B cell (primary cell): ENCODE measurements around the gene MBNL3. TPM values are rescaled to one million over a fixed set of nuclear protein-coding genes. Genes with fewer than 3 reads are reported as not detected.
"Not testable (repeated sequence)": the region's sequence is repeated elsewhere in the genome, so short reads cannot be mapped to it uniquely, and the experiment has no call there.

Source experiments
- ATAC-seq: fragments of 200-7000 bp; cut with Tn5 transposase; one replicate; pipeline ENCODE4 v1.10.0; 2021; ENCODE audit warnings: low read depth, mild to moderate bottlenecking, moderate number of reproducible peaks, moderate library complexity
- CTCF ChIA-PET: fragments of 350-600 bp; sonication (Branson Sonifier 250); formaldehyde crosslinking; loops from one replicate; lab custom pipeline; 2021; ENCODE audit warnings: antibody characterized with exemption, inconsistent platforms; lab: Charles Lee
- POLR2A ChIA-PET: fragments of 350-600 bp; sonication (Branson Sonifier 250); formaldehyde crosslinking; loops from one replicate; lab custom pipeline; 2021; ENCODE audit warnings: antibody characterized with exemption; lab: Charles Lee
- DNase-seq: peaks from one replicate; pipeline ENCODE4 v3.0.0; 2013
- H2AFZ ChIP-seq: 2 replicates; pipeline ENCODE4 v1.6.1; 2012; ENCODE audit warnings: mild to moderate bottlenecking, low read depth, low read length; ENCODE audit not compliant: insufficient read depth, poor library complexity, severe bottlenecking
- H3K27ac ChIP-seq, 2 donors: 1 replicate in 1 of 2; 2 replicates in 1 of 2; pipeline ENCODE4 v1.5.1; 2012 to 2013; ENCODE audit warnings: low read length in 2 of 2, mild to moderate bottlenecking in 2 of 2, moderate library complexity in 1 of 2
- H3K27me3 ChIP-seq, 4 experiments: fragments of 200-600 bp in 1 of 4; sonication (generic) in 1 of 4; replicated peaks in 1 of 4; 1 replicate in 2 of 4; 2 replicates in 2 of 4; pipeline versions ENCODE4 v1.6.1 to v1.7.0; 2013 to 2016; ENCODE audit warnings: low read length in 3 of 4, mild to moderate bottlenecking in 2 of 4, mixed read lengths in 1 of 4, moderate library complexity in 1 of 4; ENCODE audit not compliant: insufficient read depth in 4 of 4, control insufficient read depth in 3 of 4; ENCODE audit errors: control extremely low read depth in 1 of 4
- H3K36me3 ChIP-seq, 2 experiments: replicated peaks in 1 of 2; 1 replicate in 1 of 2; 2 replicates in 1 of 2; pipeline versions ENCODE4 v1.6.1 to v1.7.1; 2013; ENCODE audit warnings: low read length in 1 of 2; ENCODE audit not compliant: insufficient read depth in 2 of 2, control insufficient read depth in 1 of 2; ENCODE audit errors: control extremely low read depth in 1 of 2, extremely low read depth in 1 of 2
- H3K4me1 ChIP-seq, 2 donors: fragments of 200-600 bp in 1 of 2; sonication (generic) in 1 of 2; 1 replicate in 1 of 2; 2 replicates in 1 of 2; pipeline versions ENCODE4 v1.5.1 to v1.6.1; 2013 to 2017; ENCODE audit warnings: low read length in 2 of 2; ENCODE audit not compliant: control insufficient read depth in 2 of 2, insufficient read depth in 2 of 2
- H3K4me2 ChIP-seq: replicated peaks from 2 replicates; pipeline ENCODE3; 2012; ENCODE audit warnings: mild to moderate bottlenecking, low read depth, low read length; ENCODE audit not compliant: poor library complexity, severe bottlenecking
- H3K4me3 ChIP-seq, 5 experiments: fragments of 200-600 bp in 1 of 5; sonication (generic) in 1 of 5; 1 replicate in 3 of 5; 2 replicates in 2 of 5; pipeline versions ENCODE4 v1.5.1 to v1.7.0; 2011 to 2016; ENCODE audit warnings: low read length in 4 of 5, mild to moderate bottlenecking in 4 of 5, low read depth in 2 of 5, control low read depth in 1 of 5, moderate library complexity in 1 of 5; ENCODE audit not compliant: insufficient read depth in 1 of 5; ENCODE audit errors: control extremely low read depth in 1 of 5, extremely low read depth in 1 of 5
- H3K79me2 ChIP-seq: fragments of 200-600 bp; sonication (generic); one replicate; pipeline ENCODE4 v1.6.0; 2016; ENCODE audit warnings: low read length; ENCODE audit not compliant: control insufficient read depth, insufficient read depth
- H3K9ac ChIP-seq: fragments of 200-600 bp; sonication (generic); 2 replicates; pipeline ENCODE4 v1.6.1; 2017; ENCODE audit warnings: mild to moderate bottlenecking, low read length, moderate library complexity
- H3K9me3 ChIP-seq, 3 donors: one replicate each; pipeline versions ENCODE4 v1.6.1 to v1.7.1; 2013; ENCODE audit warnings: low read length in 2 of 3; ENCODE audit not compliant: control insufficient read depth in 2 of 3, insufficient read depth in 1 of 3; ENCODE audit errors: control extremely low read depth in 1 of 3
- H4K20me1 ChIP-seq: 2 replicates; pipeline ENCODE4 v1.6.0; 2012; ENCODE audit warnings: mild to moderate bottlenecking, low read length; ENCODE audit not compliant: insufficient read depth, control insufficient read depth, poor library complexity, severe bottlenecking
- H3K27ac Mint-ChIP-seq: one replicate; pipeline ENCODE4 v1.8.0; 2021; ENCODE audit warnings: mixed read lengths
- H3K27me3 Mint-ChIP-seq: one replicate; pipeline ENCODE4 v1.8.0; 2021; ENCODE audit warnings: mixed read lengths
- H3K4me1 Mint-ChIP-seq: one replicate; pipeline ENCODE4 v1.8.0; 2021; ENCODE audit warnings: mixed read lengths
- H3K4me3 Mint-ChIP-seq: one replicate; pipeline ENCODE4 v1.8.0; 2021; ENCODE audit warnings: mixed read lengths
- H3K9me3 Mint-ChIP-seq: one replicate; pipeline ENCODE4 v1.8.0; 2022; ENCODE audit warnings: mixed read lengths; ENCODE audit not compliant: insufficient read depth
- CTCF ChIP-seq: fragments of 200-600 bp; IDR thresholded peaks from one replicate; pipeline ENCODE4 v1.8.0; 2022; ENCODE audit warnings: antibody characterized with exemption, mild to moderate bottlenecking
- EZH2 ChIP-seq: IDR thresholded peaks from 2 replicates; pipeline ENCODE4 v1.6.1; 2012; ENCODE audit warnings: borderline replicate concordance, low read depth, mild to moderate bottlenecking, moderate library complexity, low read length; ENCODE audit not compliant: insufficient read depth, poor library complexity, severe bottlenecking
- WGBS: methylation state at CpG from one replicate; pipeline ENCODE4 v1.1.5; 2013; ENCODE audit warnings: missing lambda C conversion rate; ENCODE audit not compliant: insufficient coverage; 5-methylcytosine and 5-hydroxymethylcytosine counted together
- intact Hi-C: fragments of 100-400 bp; cut with micrococcal nuclease; formaldehyde crosslinking; loops from one replicate; pipeline ENCODE4 v1.10.0; 2022
- polyA plus RNA-seq: library from polyadenylated mRNA; depleted of rRNA; stranded (reverse); fragments of >200 nt; gene quantifications from 2 replicates; pipeline ENCODE4 v1.2.3, GENCODE V29; 2012
- total RNA-seq, 2 donors: library from RNA; stranded (reverse); fragments of 120-200 nt in 1 of 2; gene quantifications; 1 replicate in 1 of 2; 2 replicates in 1 of 2; pipeline versions ENCODE4 v1.2.3 to v1.2.4, GENCODE V29; 2013 to 2022

The MBNL3 gene
- total and polyA plus RNA-seq, 2 donors (not counting 1 experiment from before 2014, with no cell fraction given), result 16.6 to 63.1 TPM

- H3K4me3 Mint-ChIP-seq, result no peak overlapping the region
- peaks cover 15% of the 10 kb centered on the region for H3K4me1 Mint-ChIP-seq
- Histone ChIP-seq H3K79me2 (peaks cover 35% of the 10 kb centered on the region), H3K27ac (no peak overlapping the region), H3K9me3 (no peaks in the 10 kb centered on the region), H3K9ac (no peak overlapping the region), H3K36me3 (no peaks in the 10 kb centered on the region), H3K27me3 (no peaks in the 10 kb centered on the region), H2AFZ (no peak overlapping the region), H3K4me3 (no peak overlapping the region), H3K4me2 (no peak overlapping the region), H3K4me1 (no peaks in the 10 kb centered on the region), H4K20me1 (no peaks in the 10 kb centered on the region)
- no peak for ATAC-seq
- DNase-seq, result no peak
- ChIA-PET POLR2A (no interaction called here), CTCF (no interaction called here)
- H3K27ac Mint-ChIP-seq, result no peak overlapping the region
- TF ChIP-seq EZH2 (no peak), CTCF (no peak)
- intact Hi-C loops, result no loop called here
- H3K9me3 Mint-ChIP-seq, result no peaks in the 10 kb centered on the region
- H3K27me3 Mint-ChIP-seq, result no peaks in the 10 kb centered on the region
Observed at GRCh38 chrX:132461886-132462285, 27.0 kb downstream of the MBNL3 start.

GRCh38 chrX:132452911-132453550 lies 35.8 kb downstream of the MBNL3 start:
- Histone ChIP-seq H3K9ac (no peak overlapping the region), H3K27ac (no peak overlapping the region), H3K4me1 (no peaks in the 10 kb centered on the region), H3K27me3 (no peaks in the 10 kb centered on the region), H3K4me3 (no peak overlapping the region), H4K20me1 (no peaks in the 10 kb centered on the region), H3K79me2 (peaks cover 9% of the 10 kb centered on the region), H3K36me3 (no peaks in the 10 kb centered on the region), H3K4me2 (no peak overlapping the region), H3K9me3 (peaks cover 0 to 9% (median 0%) of the 10 kb centered on the region in 3 donors), H2AFZ (no peak overlapping the region)
- H3K4me3 Mint-ChIP-seq, result no peak overlapping the region
- no peak for TF ChIP-seq CTCF
- TF ChIP-seq EZH2, result no peak
- intact Hi-C loops, result no loop called here
- no peaks in the 10 kb centered on the region for H3K9me3 Mint-ChIP-seq
- WGBS, result 73% methylated on average over 1 of the region's 5 CpGs
- peaks cover 8% of the 10 kb centered on the region for H3K4me1 Mint-ChIP-seq
- ChIA-PET CTCF (no interaction called here), POLR2A (no interaction called here)
- ATAC-seq (no peak), DNase-seq (no peak)
- no peaks in the 10 kb centered on the region for H3K27me3 Mint-ChIP-seq
- H3K27ac Mint-ChIP-seq, result peak overlapping the region; percentile 11

- POLR2A ChIA-PET, H3K4me3 Mint-ChIP-seq, H3K4me3 ChIP-seq, H2AFZ ChIP-seq, H3K9ac ChIP-seq, intact Hi-C loops, H3K4me2 ChIP-seq, H3K9me3 Mint-ChIP-seq, H3K27me3 Mint-ChIP-seq, H3K9me3 ChIP-seq, H3K4me1 ChIP-seq, H3K27me3 ChIP-seq, H3K27ac Mint-ChIP-seq, H3K36me3 ChIP-seq, DNase-seq, H4K20me1 ChIP-seq, H3K79me2 ChIP-seq, ATAC-seq, H3K27ac ChIP-seq, CTCF ChIA-PET: not testable (repeated sequence)
- WGBS, result no CpG with 5 or more reads among the region's 3 CpGs
- H3K4me1 Mint-ChIP-seq, result peaks cover 22% of the 10 kb centered on the region
Observed at GRCh38 chrX:132445909-132446308, 42.9 kb downstream of the MBNL3 start.
